ENCODE results near the gene MKS1.

MKS1 gene

GRCh38 chr17:58224315-58224714 is 5.3 kb upstream of the MKS1 start:
- H3K4me3 ChIP-seq (ENCODE audit: low read depth, low read length) = no peak overlapping the region
- no peak for TF ChIP-seq CTCF (IDR thresholded peaks at IDR 0.05; ENCODE audit: borderline replicate concordance, insufficient read depth, low read depth, low read length)

- no peak overlapping the region for H3K4me3 ChIP-seq (ENCODE audit: low read depth, low read length)
- TF ChIP-seq CTCF (IDR thresholded peaks at IDR 0.05; ENCODE audit: borderline replicate concordance, insufficient read depth, low read depth, low read length) = no peak
Observed at GRCh38 chr17:58219789-58220183, 731 bp upstream of the MKS1 start.

GRCh38 chr17:58217766-58218165 is 1.3 kb downstream of the MKS1 start:
- no peak for TF ChIP-seq CTCF (IDR thresholded peaks at IDR 0.05; ENCODE audit: borderline replicate concordance, insufficient read depth, low read depth, low read length)
- no peak overlapping the region for H3K4me3 ChIP-seq (ENCODE audit: low read depth, low read length)

- no peak overlapping the region for H3K4me3 ChIP-seq (ENCODE audit: low read depth, low read length)
- TF ChIP-seq CTCF (IDR thresholded peaks at IDR 0.05; ENCODE audit: borderline replicate concordance, insufficient read depth, low read depth, low read length) = no peak
Observed at GRCh38 chr17:58215685-58216084, 3.4 kb downstream of the MKS1 start.

GRCh38 chr17:58210922-58211321 is 8.1 kb downstream of the MKS1 start:
- TF ChIP-seq CTCF (IDR thresholded peaks at IDR 0.05; ENCODE audit: borderline replicate concordance, insufficient read depth, low read depth, low read length) = peak; percentile 39; the same call in 1 of the 2 replicates
- no peak overlapping the region for H3K4me3 ChIP-seq (ENCODE audit: low read depth, low read length)

GRCh38 chr17:58208344-58208743 is 10.7 kb downstream of the MKS1 start:
- no peak overlapping the region for H3K4me3 ChIP-seq (ENCODE audit: low read depth, low read length)
- TF ChIP-seq CTCF (IDR thresholded peaks at IDR 0.05; ENCODE audit: borderline replicate concordance, insufficient read depth, low read depth, low read length) = no peak

- no peak for TF ChIP-seq CTCF (IDR thresholded peaks at IDR 0.05; ENCODE audit: borderline replicate concordance, insufficient read depth, low read depth, low read length)
Observed at GRCh38 chr17:58207451-58207850, 11.6 kb downstream of the MKS1 start.

More at GRCh38 chr17:58207451-58207850, 11.6 kb downstream of the MKS1 start:
- H3K4me3 ChIP-seq (ENCODE audit: low read depth, low read length) = no peak overlapping the region
